HepG2 (cell line): ENCODE results near the gene ODAPH. TPM values are rescaled to one million over a fixed set of nuclear protein-coding genes. Genes with fewer than 3 reads are reported as not detected.

Source experiments
- ATF1 ChIP-seq: IDR thresholded peaks from 2 replicates; pipeline ENCODE4 v1.6.1; 2016; ENCODE audit warnings: mild to moderate bottlenecking, control low read depth
- CREB3 ChIP-seq: sonication (generic); formaldehyde crosslinking; IDR thresholded peaks from 2 replicates; pipeline ENCODE4 v1.5.0; 2020; ENCODE audit warnings: missing genetic modification reagents
- FOXK1 ChIP-seq: sonication (generic); formaldehyde crosslinking; IDR thresholded peaks from 2 replicates; pipeline ENCODE4 v1.4.0; 2020; ENCODE audit warnings: low read depth, missing genetic modification reagents, borderline replicate concordance
- KIAA2018 ChIP-seq: sonication (generic); formaldehyde crosslinking; IDR thresholded peaks from 2 replicates; pipeline ENCODE4 v1.5.0; 2020; ENCODE audit warnings: mild to moderate bottlenecking, missing genetic modification reagents, borderline replicate concordance
- KLF11 ChIP-seq: IDR thresholded peaks from 2 replicates; pipeline ENCODE4 v1.6.1; 2016; ENCODE audit warnings: missing compliant biosample characterization
- NFE2L1 ChIP-seq: sonication (generic); formaldehyde crosslinking; IDR thresholded peaks from 2 replicates; pipeline ENCODE4 v1.4.0; 2020; ENCODE audit warnings: missing genetic modification reagents, mild to moderate bottlenecking, borderline replicate concordance
- POGK ChIP-seq: sonication (generic); formaldehyde crosslinking; conservative IDR thresholded peaks from 2 replicates; pipeline ENCODE4 v1.8.0; 2022; ENCODE audit warnings: mild to moderate bottlenecking, moderate library complexity, missing genetic modification reagents
- RAD51 ChIP-seq: fragments of 450-650 bp; IDR thresholded peaks from 2 replicates; pipeline ENCODE4 v1.6.1; 2016; ENCODE audit warnings: borderline replicate concordance
- SALL1 ChIP-seq: sonication (generic); formaldehyde crosslinking; IDR thresholded peaks from 2 replicates; pipeline ENCODE4 v1.8.0; 2022; ENCODE audit warnings: mild to moderate bottlenecking, missing genetic modification reagents
- TAF15 ChIP-seq: fragments of 200-400 bp; formaldehyde crosslinking; IDR thresholded peaks from one replicate; pipeline ENCODE4 v1.6.1; 2018; ENCODE audit warnings: mild to moderate bottlenecking, low read depth, low read length; ENCODE audit not compliant: poor library complexity, severe bottlenecking
- ZBTB1 ChIP-seq: sonication (generic); formaldehyde crosslinking; IDR thresholded peaks from 2 replicates; pipeline ENCODE4 v1.4.0; 2020; ENCODE audit warnings: missing genetic modification reagents, borderline replicate concordance
- ZFYVE20 ChIP-seq: sonication (generic); formaldehyde crosslinking; IDR thresholded peaks from 2 replicates; pipeline ENCODE4 v1.8.0; 2023; ENCODE audit warnings: low read depth, mild to moderate bottlenecking, moderate library complexity, missing genetic modification reagents, borderline replicate concordance
- ZNF12 ChIP-seq: sonication (generic); formaldehyde crosslinking; IDR thresholded peaks from 2 replicates; pipeline ENCODE4 v1.5.0; 2020; ENCODE audit warnings: missing genetic modification reagents
- ZNF350 ChIP-seq: sonication (generic); formaldehyde crosslinking; IDR thresholded peaks from 2 replicates; pipeline ENCODE4 v1.4.0; 2020; ENCODE audit warnings: mild to moderate bottlenecking, low read depth, missing genetic modification reagents, borderline replicate concordance
- ZNF432 ChIP-seq: sonication (generic); formaldehyde crosslinking; IDR thresholded peaks from 2 replicates; pipeline ENCODE4 v1.5.0; 2020; ENCODE audit warnings: missing genetic modification reagents, mild to moderate bottlenecking, borderline replicate concordance
- polyA plus RNA-seq, 8 experiments: library from polyadenylated mRNA; depleted of rRNA in 3 of 8; stranded (reverse) in 7 of 8; unstranded in 1 of 8; fragments of >200 nt; fragmentation: Illumina TruSeq in 4 of 8; extraction: Trizol in 4 of 8; gene quantifications; 2 replicates each; pipeline versions ENCODE4 v1.2.1 to v1.2.3, GENCODE V29; 2011 to 2016; ENCODE audit warnings: low read depth in 4 of 8, missing spikeins in 1 of 8, mixed read lengths in 1 of 8; ENCODE audit not compliant: insufficient read depth in 1 of 8
- total RNA-seq, 5 experiments: library from RNA; depleted of rRNA; stranded (reverse); fragments of >200 nt; fragmentation: Illumina TruSeq; extraction: Trizol; gene quantifications; 2 replicates each; pipeline ENCODE4 v1.2.3, GENCODE V29; 2016; ENCODE audit warnings: low read depth in 1 of 5

Gene ODAPH
- total and polyA plus RNA-seq, 2 of the 13 experiments (the other 11 are each of a cell fraction or from before 2014, with no cell fraction given), result 0.50 TPM; not detected in 1

- TF ChIP-seq POGK (CRISPR knock-in tag) (peak; percentile 76; the same call in 1 of the 2 replicates), RAD51 (peak; percentile 94), FOXK1 (CRISPR knock-in tag) (peak; percentile 77), ZNF12 (CRISPR knock-in tag) (no peak; the same call in 1 of the 2 replicates), KIAA2018 (CRISPR knock-in tag) (no peak), ZBTB1 (no peak), CREB3 (CRISPR knock-in tag) (no peak), KLF11 (CRISPR knock-in tag) (peak; percentile 85), SALL1 (CRISPR knock-in tag) (peak; percentile 92), ZNF350 (CRISPR knock-in tag) (peak; percentile 94), TAF15 (no peak), ZNF432 (no peak), ATF1 (CRISPR knock-in tag) (peak; percentile 79), ZFYVE20 (CRISPR knock-in tag) (no peak), NFE2L1 (CRISPR knock-in tag) (no peak)
Observed at GRCh38 chr4:75514131-75514948, 41.5 kb upstream of the ODAPH start, which contains the start of the genes RCHY1 and THAP6 (continued).
